Kidney (tissue), 14 donors: ENCODE results near the gene FDX1. TPM values are rescaled to one million over a fixed set of nuclear protein-coding genes. Genes with fewer than 3 reads are reported as not detected.

Source experiments
- DNase-seq, 5 donors: peaks; one replicate each; pipeline ENCODE4 v3.0.0-alpha.2; 2013 to 2020
- FAIRE-seq: peaks from 2 replicates; lab custom pipeline; 2012; peaks lifted over from hg19 to GRCh38; lab: Jason Lieb, UNC
- H3K27ac ChIP-seq, 2 donors: one replicate each; pipeline ENCODE4 v1.7.0; 2013; ENCODE audit warnings: low read depth in 2 of 2, low read length in 2 of 2, inconsistent platforms in 1 of 2
- H3K27me3 ChIP-seq: one replicate; pipeline ENCODE4 v1.7.1; 2013; ENCODE audit warnings: low read length, inconsistent platforms; ENCODE audit not compliant: control insufficient read depth, insufficient read depth
- H3K36me3 ChIP-seq, 3 donors: one replicate each; pipeline versions ENCODE4 v1.7.0 to v1.7.1; 2013; ENCODE audit warnings: low read length in 3 of 3, control low read depth in 1 of 3, inconsistent platforms in 1 of 3; ENCODE audit not compliant: insufficient read depth in 3 of 3, control insufficient read depth in 2 of 3
- H3K4me1 ChIP-seq, 3 donors: one replicate each; pipeline versions ENCODE4 v1.7.0 to v1.7.1; 2013; ENCODE audit warnings: low read length in 3 of 3, inconsistent platforms in 1 of 3, low read depth in 1 of 3; ENCODE audit not compliant: control insufficient read depth in 2 of 3, insufficient read depth in 2 of 3
- H3K4me3 ChIP-seq, 3 donors: one replicate each; pipeline versions ENCODE4 v1.7.0 to v1.8.1; 2013; ENCODE audit warnings: low read length in 3 of 3, control low read depth in 1 of 3, inconsistent platforms in 1 of 3
- H3K9ac ChIP-seq, 3 donors: one replicate each; pipeline versions ENCODE4 v1.7.0 to v1.7.1; 2013; ENCODE audit warnings: low read length in 3 of 3, control low read depth in 1 of 3, inconsistent platforms in 1 of 3
- H3K9me3 ChIP-seq, 3 donors: one replicate each; pipeline versions ENCODE4 v1.7.0 to v1.7.1; 2013; ENCODE audit warnings: low read length in 3 of 3, control low read depth in 1 of 3, inconsistent platforms in 1 of 3; ENCODE audit not compliant: control insufficient read depth in 2 of 3, insufficient read depth in 1 of 3
- intact Hi-C: fragments of 100-400 bp; cut with DNase I; formaldehyde crosslinking; loops from one replicate; pipeline ENCODE4 v1.11.1; 2022
- polyA plus RNA-seq: library from polyadenylated mRNA; stranded (reverse); fragments of 350-450 nt; fragmentation: Illumina TruSeq; extraction: RNeasy Lipid Tissue Mini Kit (QIAGEN cat#74804); gene quantifications from one replicate; pipeline ENCODE4 v1.2.3, GENCODE V29; 2014; ENCODE audit warnings: low read depth, low replicate concordance; ENCODE audit not compliant: insufficient read depth
- total RNA-seq: library from RNA; stranded (reverse); fragmentation: NEBNext Ultra II Directional; extraction: Animal tissue kit (Norgen Biotek cat#: 25700); gene quantifications from one replicate; pipeline ENCODE4 v1.2.1, GENCODE V29; 2021
- TF ChIP-seq, protein P1 (sequence below): IDR thresholded peaks from 3 replicates; pipeline ENCODE4 v1.5.1; 2012; ENCODE audit warnings: mild to moderate bottlenecking, moderate library complexity, borderline replicate concordance; ENCODE audit not compliant: insufficient read depth; ENCODE audit errors: extremely low read depth
- donor health status: control.
- donor health status: control.
- donor health status: control.
- donor health status: control.
- donor health status: control.
- donor health status: DM: yes; HTN: yes; CAD: no.
- donor health status: Normal renal cell carcinoma (clear cell type).

FDX1 gene
- total and polyA plus RNA-seq, 2 donors from 2014 or later = 13.1 to 34.4 TPM

GRCh38 chr11:110452720-110453119, 23.0 kb downstream of the FDX1 start:
- no peak for FAIRE-seq
- no peaks in the 10 kb centered on the region for H3K27me3 ChIP-seq
- H3K4me1 ChIP-seq = no peaks in the 10 kb centered on the region
- H3K9ac ChIP-seq = no peak overlapping the region
- TF ChIP-seq, protein P1, sequence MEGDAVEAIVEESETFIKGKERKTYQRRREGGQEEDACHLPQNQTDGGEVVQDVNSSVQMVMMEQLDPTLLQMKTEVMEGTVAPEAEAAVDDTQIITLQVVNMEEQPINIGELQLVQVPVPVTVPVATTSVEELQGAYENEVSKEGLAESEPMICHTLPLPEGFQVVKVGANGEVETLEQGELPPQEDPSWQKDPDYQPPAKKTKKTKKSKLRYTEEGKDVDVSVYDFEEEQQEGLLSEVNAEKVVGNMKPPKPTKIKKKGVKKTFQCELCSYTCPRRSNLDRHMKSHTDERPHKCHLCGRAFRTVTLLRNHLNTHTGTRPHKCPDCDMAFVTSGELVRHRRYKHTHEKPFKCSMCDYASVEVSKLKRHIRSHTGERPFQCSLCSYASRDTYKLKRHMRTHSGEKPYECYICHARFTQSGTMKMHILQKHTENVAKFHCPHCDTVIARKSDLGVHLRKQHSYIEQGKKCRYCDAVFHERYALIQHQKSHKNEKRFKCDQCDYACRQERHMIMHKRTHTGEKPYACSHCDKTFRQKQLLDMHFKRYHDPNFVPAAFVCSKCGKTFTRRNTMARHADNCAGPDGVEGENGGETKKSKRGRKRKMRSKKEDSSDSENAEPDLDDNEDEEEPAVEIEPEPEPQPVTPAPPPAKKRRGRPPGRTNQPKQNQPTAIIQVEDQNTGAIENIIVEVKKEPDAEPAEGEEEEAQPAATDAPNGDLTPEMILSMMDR = no peak
- intact Hi-C loops = no loop called here
- no peak for DNase-seq
- no peak overlapping the region for H3K4me3 ChIP-seq
- no peak overlapping the region for H3K27ac ChIP-seq
- H3K9me3 ChIP-seq = no peaks in the 10 kb centered on the region
- H3K36me3 ChIP-seq = no peaks in the 10 kb centered on the region

DNA sequence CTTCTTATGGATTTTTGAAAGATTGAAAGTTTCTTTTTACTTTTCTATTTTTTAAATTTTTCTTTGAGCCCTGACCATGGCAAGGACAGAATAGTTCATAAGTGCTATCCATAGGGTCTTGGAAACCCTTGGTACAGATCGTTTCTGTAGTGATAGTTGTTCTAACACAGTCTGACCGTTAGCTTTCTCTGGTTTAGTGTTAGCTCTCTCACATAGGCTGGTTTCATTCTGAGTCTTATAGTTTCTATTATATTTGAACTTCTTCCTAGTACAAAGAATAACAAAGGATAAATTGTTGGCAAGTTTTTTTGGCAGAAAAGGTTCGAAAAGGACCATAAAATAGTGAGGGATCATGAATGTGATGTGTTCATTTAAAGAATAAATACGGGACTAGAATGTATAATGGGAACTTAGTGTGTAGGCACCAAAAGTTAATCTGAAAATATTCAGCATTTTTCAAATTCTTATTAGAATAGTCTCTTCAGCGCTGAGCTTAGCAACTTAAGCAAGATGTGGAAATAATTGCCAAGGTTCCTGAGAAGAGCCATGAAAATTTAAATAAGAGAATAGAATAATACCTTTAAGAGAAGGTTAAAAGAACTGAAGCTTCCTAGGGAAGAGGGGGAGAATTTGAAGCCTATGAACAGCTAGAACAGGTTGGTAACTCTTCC, 24.1 kb downstream of the FDX1 start:
- H3K27me3 ChIP-seq = no peaks in the 10 kb centered on the region
- H3K9me3 ChIP-seq = no peaks in the 10 kb centered on the region
- no peak overlapping the region for H3K9ac ChIP-seq
- FAIRE-seq (no peak), DNase-seq (no peak)
- H3K4me1 ChIP-seq = no peaks in the 10 kb centered on the region
- no peak overlapping the region for H3K27ac ChIP-seq
- H3K36me3 ChIP-seq = no peaks in the 10 kb centered on the region
- no peak overlapping the region for H3K4me3 ChIP-seq
- TF ChIP-seq, protein P1 = no peak
- intact Hi-C loops = no loop called here

- no peak for DNase-seq
- FAIRE-seq = no peak
- no peaks in the 10 kb centered on the region for H3K27me3 ChIP-seq
- TF ChIP-seq, protein P1 = no peak
- H3K9ac ChIP-seq = no peak overlapping the region
- H3K4me3 ChIP-seq = no peak overlapping the region
- H3K36me3 ChIP-seq = peaks cover 0 to 6% (median under 1%) of the 10 kb centered on the region in 3 donors
- no peaks in the 10 kb centered on the region for H3K9me3 ChIP-seq
- intact Hi-C loops = no loop called here
- H3K27ac ChIP-seq = no peak overlapping the region
- no peaks in the 10 kb centered on the region for H3K4me1 ChIP-seq
These were observed 24.9 kb downstream of the FDX1 start for GRCh38 chr11:110454609-110455008.
